NCI-H345 treated with DMSO at 0.1 percent for 48 hours (cell line): Measurements from ENCODE around the gene ABCC8.
A peak's percentile ranks its signal among the peaks of the same experiment; 100 is the strongest.

Experiments used
- DNase-seq: peaks from one replicate; lab custom pipeline; 2025; ENCODE audit not compliant: unreplicated experiment; lab: John Stamatoyannopoulos, UW

Gene ABCC8

GRCh38 chr11:17354601-17354991 lies 122.0 kb downstream of the ABCC8 start:
- DNase-seq, result peak; percentile 75

GRCh38 chr11:17353821-17354600 lies 122.6 kb downstream of the ABCC8 start:
- peak; percentile 50 for DNase-seq

GRCh38 chr11:17352950-17353820 lies 123.5 kb downstream of the ABCC8 start:
- peak; percentile 51 for DNase-seq

- no peak for DNase-seq
Measured at GRCh38 chr11:17351510-17352176, 125.0 kb downstream of the ABCC8 start, which contains the start of gene NCR3LG1. TSS of gene NCR3LG1 (plus strand) at chr11:17351800. CDS start at chr11:17351970, 170 bp downstream.

- DNase-seq, result no peak
Measured at GRCh38 chr11:17351172-17351509, 125.5 kb downstream of the ABCC8 start.

GRCh38 chr11:17350455-17351171 lies 126.0 kb downstream of the ABCC8 start:
- DNase-seq, result no peak

- DNase-seq, result no peak
Measured at GRCh38 chr11:17347676-17348075, 129.0 kb downstream of the ABCC8 start.

- DNase-seq, result no peak
Measured at GRCh38 chr11:17343907-17344306, 132.7 kb downstream of the ABCC8 start.

GRCh38 chr11:17343257-17343656 lies 133.4 kb downstream of the ABCC8 start:
- DNase-seq, result no peak
